SW480 (cell line): ENCODE results near the gene KDELR1.
"Not testable (repeated sequence)": the region's sequence is repeated elsewhere in the genome, so short reads cannot be mapped to it uniquely, and the experiment has no call there.

Experiments used
- DNase-seq: peaks from one replicate; pipeline ENCODE4 v3.0.0-alpha.2; 2016; ENCODE audit warnings: low spot score

The KDELR1 gene

GRCh38 chr19:48397263-48398101 is 6.1 kb upstream of the KDELR1 start:
- DNase-seq, result no peak

GRCh38 chr19:48396824-48397176 is 5.4 kb upstream of the KDELR1 start:
- no peak for DNase-seq

- no peak for DNase-seq
Observed at GRCh38 chr19:48396016-48396823, 4.9 kb upstream of the KDELR1 start.

GRCh38 chr19:48395499-48395898 is 4.1 kb upstream of the KDELR1 start:
- DNase-seq, result no peak

- DNase-seq, result no peak
Observed at GRCh38 chr19:48395170-48395455, 3.8 kb upstream of the KDELR1 start.

GRCh38 chr19:48394331-48395169 is 3.2 kb upstream of the KDELR1 start:
- DNase-seq, result peak; percentile 58

GRCh38 chr19:48393559-48394330 is 2.4 kb upstream of the KDELR1 start, which contains the start of gene GRIN2D:
Gene GRIN2D (plus strand): TSS chr19:48393668. CDS start chr19:48398393, 4,725 bp downstream.
- peak; percentile 41 for DNase-seq

- DNase-seq, result no peak
Observed at GRCh38 chr19:48392860-48393558, 1.7 kb upstream of the KDELR1 start.

- not testable (repeated sequence) for DNase-seq
Observed at GRCh38 chr19:48392006-48392344, 624 bp upstream of the KDELR1 start.

- peak; percentile 64 for DNase-seq
Observed at GRCh38 chr19:48390188-48391099, 907 bp downstream of the KDELR1 start.

GRCh38 chr19:48386981-48387380 is 4.4 kb downstream of the KDELR1 start:
- no peak for DNase-seq

- DNase-seq, result no peak
Observed at GRCh38 chr19:48385461-48386087, 5.8 kb downstream of the KDELR1 start.

- DNase-seq, result no peak
Observed at GRCh38 chr19:48382286-48382685, 9.1 kb downstream of the KDELR1 start.

- no peak for DNase-seq
Observed at GRCh38 chr19:48381178-48381950, 10.0 kb downstream of the KDELR1 start.

GRCh38 chr19:48379058-48379457 is 12.3 kb downstream of the KDELR1 start:
- peak; percentile 50 for DNase-seq

- DNase-seq, result no peak
Observed at GRCh38 chr19:48378194-48378570, 13.2 kb downstream of the KDELR1 start.

- DNase-seq, result no peak
Observed at GRCh38 chr19:48373567-48373966, 17.8 kb downstream of the KDELR1 start.

- DNase-seq, result peak; percentile 55
Observed at GRCh38 chr19:48372904-48373303, 18.4 kb downstream of the KDELR1 start.

GRCh38 chr19:48371771-48372170 is 19.6 kb downstream of the KDELR1 start:
- DNase-seq, result not testable (repeated sequence)
